SU-DHL-6 (cell line): Measurements from ENCODE around the gene UCHL1.
A peak's percentile ranks its signal among the peaks of the same experiment; 100 is the strongest.

Source experiments
- H2AFZ ChIP-seq: fragments of 200-600 bp; sonication (generic); 2 replicates; pipeline ENCODE4 v1.6.1; 2014; ENCODE audit warnings: low read depth, mild to moderate bottlenecking, moderate library complexity, mixed read lengths, antibody characterized with exemption, low read length; ENCODE audit not compliant: severe bottlenecking
- H3F3A ChIP-seq: fragments of 200-600 bp; shearing (Covaris generic); 2 replicates; pipeline ENCODE4 v1.6.0; 2016; ENCODE audit warnings: antibody characterized with exemption, mild to moderate bottlenecking; ENCODE audit not compliant: insufficient read depth
- H3K27ac ChIP-seq: fragments of 200-600 bp; sonication (generic); 2 replicates; pipeline ENCODE4 v1.5.1; 2016; ENCODE audit warnings: low read depth, mild to moderate bottlenecking, low read length, moderate library complexity, mixed read lengths
- H3K27me3 ChIP-seq: fragments of 200-600 bp; sonication (generic), shearing (Covaris generic); 2 replicates; pipeline ENCODE4 v1.6.0; 2014; ENCODE audit warnings: mild to moderate bottlenecking, low read length
- H3K36me3 ChIP-seq: fragments of 200-600 bp; sonication (generic); 2 replicates; pipeline ENCODE4 v1.6.1; 2014; ENCODE audit warnings: mild to moderate bottlenecking, low read length, mixed read lengths
- H3K4me2 ChIP-seq: fragments of 300-600, 200-600 bp; shearing (Covaris generic), sonication (generic); 2 replicates; pipeline ENCODE4 v1.6.0; 2014; ENCODE audit warnings: low read length, low read depth, mild to moderate bottlenecking; ENCODE audit not compliant: poor library complexity, severe bottlenecking
- H3K4me3 ChIP-seq: fragments of 200-600 bp; sonication (generic); 2 replicates; pipeline ENCODE4 v1.5.1; 2014; ENCODE audit warnings: antibody characterized with exemption, low read length, mild to moderate bottlenecking, mixed read lengths; ENCODE audit not compliant: insufficient read depth, poor library complexity, severe bottlenecking
- H3K79me2 ChIP-seq: fragments of 200-600 bp; sonication (generic); 2 replicates; pipeline ENCODE4 v1.6.1; 2014; ENCODE audit warnings: mild to moderate bottlenecking, low read length, moderate library complexity; ENCODE audit not compliant: insufficient read depth
- H3K9ac ChIP-seq: fragments of 200-600 bp; sonication (generic); 2 replicates; pipeline ENCODE4 v1.7.0; 2014; ENCODE audit warnings: mild to moderate bottlenecking, low read length
- H3K9me2 ChIP-seq: fragments of 200-600 bp; sonication (generic); replicated peaks from 2 replicates; pipeline ENCODE4 v1.6.1; 2014; ENCODE audit warnings: low read length; ENCODE audit not compliant: insufficient read depth
- H3K9me3 ChIP-seq: fragments of 200-600 bp; sonication (generic); 2 replicates; pipeline ENCODE4 v1.6.1; 2014; ENCODE audit warnings: low read length, mixed read lengths; ENCODE audit not compliant: insufficient read depth
- H4K20me1 ChIP-seq: fragments of 200-600 bp; sonication (generic); 2 replicates; pipeline ENCODE4 v1.6.1; 2014; ENCODE audit warnings: low read depth, mild to moderate bottlenecking, antibody characterized with exemption, low read length, moderate library complexity, mixed read lengths
- CTCF ChIP-seq: fragments of 200-600 bp; sonication (generic); IDR thresholded peaks from one replicate; pipeline ENCODE4 v1.5.1; 2017; ENCODE audit warnings: antibody characterized with exemption, mild to moderate bottlenecking, low read length, moderate library complexity; ENCODE audit not compliant: insufficient read depth, poor library complexity, severe bottlenecking
- EZH2phosphoT487 ChIP-seq: fragments of 200-600 bp; sonication (generic), shearing (Covaris generic); conservative IDR thresholded peaks from 2 replicates; pipeline ENCODE4 v1.6.1; 2018; ENCODE audit warnings: mild to moderate bottlenecking, antibody characterized with exemption, low read length, moderate library complexity, mixed read lengths

The UCHL1 gene

GRCh38 chr4:41256131-41256739 lies 493 bp upstream of the UCHL1 start:
- H3F3A ChIP-seq, result no peaks in the 10 kb centered on the region
- H3K79me2 ChIP-seq, result peaks cover 17% of the 10 kb centered on the region
- H3K27ac ChIP-seq, result no peak overlapping the region
- H3K36me3 ChIP-seq, result no peaks in the 10 kb centered on the region
- peak overlapping the region; percentile 55 for H3K4me2 ChIP-seq
- no peaks in the 10 kb centered on the region; the same call in 1 of the 2 replicates for H4K20me1 ChIP-seq
- H3K9me3 ChIP-seq, result no peaks in the 10 kb centered on the region
- TF ChIP-seq CTCF (no peak), EZH2phosphoT487 (no peak)
- H2AFZ ChIP-seq, result peak overlapping the region; percentile 81
- no peaks in the 10 kb centered on the region for H3K9me2 ChIP-seq
- peak overlapping the region; percentile 85; the same call in 1 of the 2 replicates for H3K9ac ChIP-seq
- H3K27me3 ChIP-seq, result no peaks in the 10 kb centered on the region
- peak overlapping the region; percentile 45 for H3K4me3 ChIP-seq

GRCh38 chr4:41257257-41257901 lies 651 bp downstream of the UCHL1 start:
- peak overlapping the region; percentile 85 for H3K9ac ChIP-seq
- H3K27me3 ChIP-seq, result no peaks in the 10 kb centered on the region
- peak overlapping the region; percentile 51 for H2AFZ ChIP-seq
- H3K4me2 ChIP-seq, result peak overlapping the region; percentile 69
- H3K36me3 ChIP-seq, result no peaks in the 10 kb centered on the region
- no peaks in the 10 kb centered on the region for H3F3A ChIP-seq
- no peaks in the 10 kb centered on the region; the same call in 1 of the 2 replicates for H4K20me1 ChIP-seq
- TF ChIP-seq CTCF (no peak), EZH2phosphoT487 (no peak)
- peaks cover 17% of the 10 kb centered on the region for H3K79me2 ChIP-seq
- H3K9me2 ChIP-seq, result no peaks in the 10 kb centered on the region
- H3K4me3 ChIP-seq, result peak overlapping the region; percentile 74
- H3K27ac ChIP-seq, result peak overlapping the region; percentile 76
- H3K9me3 ChIP-seq, result no peaks in the 10 kb centered on the region

GRCh38 chr4:41257906-41258305 lies 1.2 kb downstream of the UCHL1 start:
- Histone ChIP-seq H3K9me2 (no peaks in the 10 kb centered on the region), H3K36me3 (no peaks in the 10 kb centered on the region), H3K27ac (peak overlapping the region; percentile 35), H3F3A (no peaks in the 10 kb centered on the region), H3K4me2 (peak overlapping the region; percentile 69), H3K4me3 (peak overlapping the region; percentile 74), H4K20me1 (no peaks in the 10 kb centered on the region; the same call in 1 of the 2 replicates), H2AFZ (no peak overlapping the region), H3K79me2 (peaks cover 17% of the 10 kb centered on the region), H3K27me3 (no peaks in the 10 kb centered on the region), H3K9ac (peak overlapping the region; percentile 85), H3K9me3 (no peaks in the 10 kb centered on the region)
- TF ChIP-seq CTCF (no peak), EZH2phosphoT487 (no peak)
